Transverse colon (tissue), 4 donors: ENCODE measurements around the gene RAB42. TPM values are rescaled to one million over a fixed set of nuclear protein-coding genes. Genes with fewer than 3 reads are reported as not detected.
A peak's percentile ranks its signal among the peaks of the same experiment; 100 is the strongest.

Experiments
- DNase-seq: peaks from one replicate; pipeline ENCODE4 v3.0.0-alpha.2; 2019
- H3K27ac ChIP-seq, 4 donors: fragments of 200-600 bp; sonication (generic); 2 replicates each; pipeline ENCODE4 v1.5.1; 2016 to 2018; ENCODE audit warnings: inconsistent platforms in 4 of 4
- H3K27me3 ChIP-seq: fragments of 200-600 bp; sonication (generic); 2 replicates; pipeline ENCODE4 v1.5.1; 2017; ENCODE audit warnings: inconsistent platforms
- H3K36me3 ChIP-seq, 4 donors: fragments of 200-600 bp; sonication (generic); 2 replicates each; pipeline ENCODE4 v1.5.1; 2017 to 2019; ENCODE audit warnings: inconsistent platforms in 4 of 4
- H3K4me1 ChIP-seq, 4 donors: fragments of 200-600 bp; sonication (generic); 2 replicates each; pipeline ENCODE4 v1.5.1; 2017 to 2020; ENCODE audit warnings: inconsistent platforms in 4 of 4
- H3K4me3 ChIP-seq, 4 donors: fragments of 200-600 bp; sonication (generic); 1 replicate in 1 of 4; 2 replicates in 3 of 4; pipeline versions ENCODE4 v1.5.1 to v1.6.1; 2017 to 2019; ENCODE audit warnings: inconsistent platforms in 4 of 4
- H3K9me3 ChIP-seq, 2 donors: fragments of 200-600 bp; sonication (generic); 2 replicates each; pipeline ENCODE4 v1.5.1; 2017 to 2019; ENCODE audit warnings: inconsistent platforms in 2 of 2
- EP300 ChIP-seq: sonication (generic); formaldehyde crosslinking; IDR thresholded peaks from one replicate; pipeline ENCODE4 v1.6.1; 2017; ENCODE audit warnings: antibody characterized with exemption, low read depth
- POLR2A ChIP-seq: fragments of 450-650 bp; IDR thresholded peaks from one replicate; pipeline ENCODE4 v1.6.1; 2016; ENCODE audit warnings: antibody characterized with exemption, mild to moderate bottlenecking, moderate library complexity
- POLR2AphosphoS5 ChIP-seq, 3 donors: sonication (generic); formaldehyde crosslinking; IDR thresholded peaks; one replicate each; pipeline ENCODE4 v1.6.1; 2016; ENCODE audit warnings: antibody characterized with exemption in 3 of 3
- WGBS, 2 donors: methylation state at CpG; one replicate each; pipeline ENCODE4 v1.1.5; 2018; ENCODE audit warnings: low coverage in 1 of 2; 5-methylcytosine and 5-hydroxymethylcytosine counted together
- in situ Hi-C, 4 donors: fragments of 200-750 bp; cut with MboI; loops; one replicate each; pipeline versions ENCODE4 v1.15.0 to v1.15.1; 2017; ENCODE audit warnings: low sequenced_read_pairs in 3 of 4, low pct_ligation_motif_present in 1 of 4, low pct_unique_long_range_greater_than_20kb in 1 of 4
- intact Hi-C: fragments of 100-400 bp; cut with DNase I; formaldehyde crosslinking; loops from one replicate; pipeline ENCODE4 v1.15.1; 2023; ENCODE audit warnings: low total_unique reads
- small RNA-seq, 4 donors: library from RNA; depleted of rRNA; stranded (forward); fragments of <200 nt; gene quantifications; one replicate each; pipeline ENCODE3, GENCODE V24; 2016
- total RNA-seq, 4 donors: library from RNA; depleted of rRNA; stranded (reverse); fragments of >200 nt; gene quantifications; one replicate each; pipeline ENCODE4 v1.1.0, GENCODE V29; 2016
- TF ChIP-seq, protein P1 (sequence below), 5 experiments: fragments of 200-600 bp in 3 of 5; fragments of 450-650 bp in 2 of 5; sonication (generic) in 3 of 5; IDR thresholded peaks; 1 replicate in 2 of 5; 2 replicates in 3 of 5; pipeline ENCODE4 v1.5.1; 2016 to 2017; ENCODE audit warnings: antibody characterized with exemption in 5 of 5, inconsistent platforms in 3 of 5, mild to moderate bottlenecking in 2 of 5, moderate library complexity in 1 of 5

Gene RAB42
- total RNA-seq, 4 donors from 2014 or later, result 5.3 to 14.2 (median 5.6) TPM; not detected in 1

- Histone ChIP-seq H3K9me3 (no peaks in the 10 kb centered on the region), H3K4me3 (peak overlapping the region; percentile 61 to 92 (median 78)), H3K36me3 (no peaks in the 10 kb centered on the region), H3K4me1 (peaks cover 14 to 37% (median 17%) of the 10 kb centered on the region in 4 donors), H3K27me3 (no peaks in the 10 kb centered on the region), H3K27ac (peak overlapping the region; percentile 92 to 96 (median 93))
- in situ Hi-C loops (no loop called here), intact Hi-C loops (no loop called here)
- WGBS, 2 donors, result 0% methylated on average over 7 to 26 of the region's 26 CpGs
- TF ChIP-seq POLR2AphosphoS5 (IDR thresholded peaks at IDR 0.05) (no peak), EP300 (no peak), POLR2A (no peak)
- TF ChIP-seq, protein P1, sequence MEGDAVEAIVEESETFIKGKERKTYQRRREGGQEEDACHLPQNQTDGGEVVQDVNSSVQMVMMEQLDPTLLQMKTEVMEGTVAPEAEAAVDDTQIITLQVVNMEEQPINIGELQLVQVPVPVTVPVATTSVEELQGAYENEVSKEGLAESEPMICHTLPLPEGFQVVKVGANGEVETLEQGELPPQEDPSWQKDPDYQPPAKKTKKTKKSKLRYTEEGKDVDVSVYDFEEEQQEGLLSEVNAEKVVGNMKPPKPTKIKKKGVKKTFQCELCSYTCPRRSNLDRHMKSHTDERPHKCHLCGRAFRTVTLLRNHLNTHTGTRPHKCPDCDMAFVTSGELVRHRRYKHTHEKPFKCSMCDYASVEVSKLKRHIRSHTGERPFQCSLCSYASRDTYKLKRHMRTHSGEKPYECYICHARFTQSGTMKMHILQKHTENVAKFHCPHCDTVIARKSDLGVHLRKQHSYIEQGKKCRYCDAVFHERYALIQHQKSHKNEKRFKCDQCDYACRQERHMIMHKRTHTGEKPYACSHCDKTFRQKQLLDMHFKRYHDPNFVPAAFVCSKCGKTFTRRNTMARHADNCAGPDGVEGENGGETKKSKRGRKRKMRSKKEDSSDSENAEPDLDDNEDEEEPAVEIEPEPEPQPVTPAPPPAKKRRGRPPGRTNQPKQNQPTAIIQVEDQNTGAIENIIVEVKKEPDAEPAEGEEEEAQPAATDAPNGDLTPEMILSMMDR (IDR thresholded peaks at IDR 0.05), result no peak
- no peak for DNase-seq
Measured at GRCh38 chr1:28642056-28642846, 50.2 kb downstream of the RAB42 start.

DNA sequence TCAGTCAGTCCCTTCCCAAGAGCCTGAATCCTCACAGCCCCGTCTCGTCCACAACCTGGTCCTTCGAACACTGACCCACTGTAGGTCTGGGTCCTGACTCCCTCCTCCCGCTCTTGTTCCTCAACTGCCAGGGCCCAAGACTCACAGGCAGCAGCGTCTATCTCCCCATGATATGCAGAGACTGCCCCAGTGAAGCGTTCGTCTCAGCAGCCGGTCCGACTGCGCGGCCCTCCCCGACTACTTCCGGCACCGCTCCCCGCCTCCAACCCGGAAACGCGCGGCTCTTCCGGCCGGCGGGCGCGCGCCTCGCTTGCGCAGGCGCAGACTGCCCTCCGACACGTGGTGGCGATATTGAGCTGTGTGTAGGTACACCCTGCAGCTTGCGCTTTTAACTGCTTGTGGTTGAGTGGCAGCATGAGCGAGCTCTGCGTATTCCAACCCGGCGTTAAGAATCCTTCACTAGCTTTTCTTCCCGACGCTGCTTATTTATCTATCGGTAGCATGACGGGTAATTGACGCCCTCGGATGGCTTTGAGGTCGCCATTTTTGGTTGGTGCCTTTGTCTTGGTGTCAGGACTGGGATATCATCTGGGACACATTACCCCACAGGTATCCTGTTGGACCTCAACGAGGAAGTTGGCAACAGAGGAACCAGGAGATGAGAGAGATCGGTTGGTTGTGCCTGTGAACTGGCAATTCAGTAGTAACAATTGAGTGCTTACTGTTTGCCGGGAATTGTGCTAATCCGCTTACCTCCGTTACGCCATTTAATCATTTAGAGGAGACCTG, 51.0 kb downstream of the RAB42 start, which contains the start of gene TAF12:
Gene TAF12, minus strand, starts transcription at position 221 of the 789 bp plus-strand sequence. CDS start 20,986 bp downstream, outside the sequence.
- Histone ChIP-seq H3K4me1 (peaks cover 20 to 44% (median 25%) of the 10 kb centered on the region in 4 donors), H3K27me3 (no peaks in the 10 kb centered on the region), H3K36me3 (no peaks in the 10 kb centered on the region), H3K9me3 (no peaks in the 10 kb centered on the region), H3K4me3 (peak within 1 kb of the TSS; percentile 61 to 92 (median 78)), H3K27ac (peak within 1 kb of the TSS; percentile 92 to 96 (median 93))
- in situ Hi-C loops, result no loop called here
- TF ChIP-seq POLR2AphosphoS5 (IDR thresholded peaks at IDR 0.05), result peak; percentile 97 to 98 (median 98)
- peak; percentile 99 for TF ChIP-seq POLR2A
- TF ChIP-seq, protein P1 (IDR thresholded peaks at IDR 0.05), result peak in 4 of 5 experiments; percentile 13 to 52 (median 34)
- TF ChIP-seq EP300, result no peak
- peak; percentile 95 for DNase-seq
- 0% methylated on average over 47 of the region's 49 CpGs; no CpG with 5 or more reads in 1 of the 2 donors for WGBS, 2 donors
- intact Hi-C loops, result no loop called here

GRCh38 chr1:28644494-28644893, 52.4 kb downstream of the RAB42 start:
- 67 to 93% methylated on average over 3 of the region's 3 CpGs for WGBS, 2 donors
- H3K9me3 ChIP-seq, result no peaks in the 10 kb centered on the region
- TF ChIP-seq, protein P1 (IDR thresholded peaks at IDR 0.05), result no peak
- no peak for TF ChIP-seq POLR2A
- no peak for TF ChIP-seq EP300
- no peak for TF ChIP-seq POLR2AphosphoS5 (IDR thresholded peaks at IDR 0.05)
- DNase-seq, result no peak
- H3K27ac ChIP-seq, result peak overlapping the region; percentile 92 to 96 (median 93)
- intact Hi-C loops, result no loop called here
- H3K4me1 ChIP-seq, result peaks cover 26 to 48% (median 28%) of the 10 kb centered on the region in 4 donors
- no peaks in the 10 kb centered on the region for H3K36me3 ChIP-seq
- H3K4me3 ChIP-seq, result peak overlapping the region in 1 of 4 donors; percentile 74
- in situ Hi-C loops, result no loop called here
- H3K27me3 ChIP-seq, result no peaks in the 10 kb centered on the region

Small RNA genes lying within 50 kb of the gene (small RNA-seq; reads per million reads assigned to genes)
- gene SNORA16A (0 reads per million in 4 donors), gene SNORA44 (0 reads per million in 4 donors), gene SNORA61 (0 reads per million in 4 donors), gene SNORD99 (12,567 to 113,901 (median 75,552) reads per million in 4 donors)

Other genes starting within 250 kb of the RAB42 start
- gene PHACTR4, start 222.5 kb upstream of the RAB42 start, total RNA-seq, result 10 to 100 TPM; 31.4 to 51.1 (median 41.6) TPM
- gene RCC1, start 86.2 kb upstream of the RAB42 start, total RNA-seq, result 10 to 100 TPM; 13.0 to 87.9 (median 36.3) TPM
- 10 to 100 TPM in 2 of 4 donors, 1 to 10 TPM in 2; 4.1 to 25.4 (median 12.4) TPM for gene TRNAU1AP, start 39.2 kb upstream of the RAB42 start, total RNA-seq
- 10 to 100 TPM; 13.8 to 19.5 (median 15.2) TPM for gene TAF12, start 50.8 kb downstream of the RAB42 start, total RNA-seq
- gene RNU11, start 56.3 kb downstream of the RAB42 start, total RNA-seq, result not detected
- gene GMEB1, start 76.5 kb downstream of the RAB42 start, total RNA-seq, result 10 to 100 TPM in 1 of 4 donors, 1 to 10 TPM in 3; 4.4 to 10.4 (median 7.2) TPM
- gene YTHDF2, start 144.7 kb downstream of the RAB42 start, total RNA-seq, result 10 to 100 TPM; 33.2 to 56.1 (median 45.8) TPM
- under 1 TPM in 1 of 4 donors, not detected in 3; under 0.01 TPM for gene OPRD1, start 219.9 kb downstream of the RAB42 start, total RNA-seq